HepG2 (cell line): ENCODE data around the gene RAB18. TPM values are rescaled to one million over a fixed set of nuclear protein-coding genes. Genes with fewer than 3 reads are reported as not detected.

ENCODE experiments used
- ATAC-seq: fragments of 200-7000 bp; cut with Tn5 transposase; 3 replicates; pipeline ENCODE4 v1.9.1; 2020; ENCODE audit warnings: mild to moderate bottlenecking, moderate library complexity
- BruUV-seq: library from RNA; stranded (reverse); fragments of 400-500 nt; replicated peaks from 2 replicates; lab custom pipeline; 2021; lab: Mats Ljungman, UMichigan
- CTCF ChIA-PET: fragments of 300-600 bp; formaldehyde crosslinking; extraction: SDS; loops from one replicate; lab custom pipeline; 2021; ENCODE audit warnings: low total read pairs, inconsistent platforms, low intra/inter-chr PET ratio; lab: Yijun Ruan, JAX
- POLR2A ChIA-PET: fragments of 350-600 bp; sonication (Branson Sonifier 250); formaldehyde crosslinking; loops from one replicate; lab custom pipeline; 2020; ENCODE audit warnings: antibody characterized with exemption, inconsistent platforms; lab: Yijun Ruan, JAX
- DNase-seq: peaks from one replicate; pipeline ENCODE4 v3.0.0-alpha.2; 2015; ENCODE audit warnings: low spot score
- FAIRE-seq: peaks from 3 replicates; lab custom pipeline; 2011; peaks lifted over from hg19 to GRCh38; lab: Jason Lieb, UNC
- H2AFZ ChIP-seq: one replicate; pipeline ENCODE4 v1.6.1; 2011; ENCODE audit warnings: low read length, inconsistent platforms
- H3K27ac ChIP-seq: fragments of 300-600 bp; 3 replicates; pipeline ENCODE4 v1.8.0; 2011; ENCODE audit warnings: mixed run types, mild to moderate bottlenecking, mixed read lengths, low read length, inconsistent platforms; ENCODE audit not compliant: insufficient read depth; ENCODE audit errors: extremely low read length
- H3K27me3 ChIP-seq, 2 experiments: fragments of 200-600 bp in 1 of 2; 2 replicates in 1 of 2; 3 replicates in 1 of 2; pipeline versions ENCODE4 v1.6.0 to v1.8.0; 2011; ENCODE audit warnings: low read length in 2 of 2, mild to moderate bottlenecking in 2 of 2, moderate library complexity in 2 of 2, inconsistent platforms in 1 of 2; ENCODE audit not compliant: insufficient read depth in 2 of 2, control insufficient read depth in 1 of 2
- H3K36me3 ChIP-seq, 2 experiments: fragments of 200-600 bp in 1 of 2; replicated peaks in 1 of 2; 2 replicates in 1 of 2; 3 replicates in 1 of 2; pipeline versions ENCODE4 v1.5.1 to v1.8.0; 2011; ENCODE audit warnings: low read length in 2 of 2, inconsistent platforms in 1 of 2; ENCODE audit not compliant: insufficient read depth in 2 of 2, control insufficient read depth in 1 of 2
- H3K4me1 ChIP-seq: 2 replicates; pipeline ENCODE4 v1.5.1; 2012; ENCODE audit warnings: low read length, inconsistent platforms; ENCODE audit not compliant: insufficient read depth
- H3K4me2 ChIP-seq: 2 replicates; pipeline ENCODE4 v1.6.0; 2011; ENCODE audit warnings: low read depth, low read length, inconsistent platforms
- H3K4me3 ChIP-seq, 3 experiments: fragments of 200-600 bp in 1 of 3; sonication (generic), shearing (Covaris generic) in 1 of 3; replicated peaks in 1 of 3; 2 replicates each; pipeline ENCODE4 v1.5.1; 2011 to 2016; ENCODE audit warnings: low read length in 3 of 3, inconsistent platforms in 2 of 3, low read depth in 2 of 3, mild to moderate bottlenecking in 2 of 3, control low read depth in 1 of 3, mixed read lengths in 1 of 3; ENCODE audit not compliant: insufficient read depth in 1 of 3
- H3K79me2 ChIP-seq: one replicate; pipeline ENCODE4 v1.6.1; 2011; ENCODE audit warnings: low read length, inconsistent platforms; ENCODE audit not compliant: insufficient read depth
- H3K9ac ChIP-seq: 2 replicates; pipeline ENCODE4 v1.6.0; 2011; ENCODE audit warnings: mild to moderate bottlenecking, low read depth, low read length, inconsistent platforms; ENCODE audit not compliant: insufficient read depth
- H3K9me3 ChIP-seq: 2 replicates; pipeline ENCODE4 v1.5.1; 2012; ENCODE audit warnings: mild to moderate bottlenecking, low read length
- H4K20me1 ChIP-seq: 2 replicates; pipeline ENCODE4 v1.6.0; 2011; ENCODE audit warnings: inconsistent platforms, mild to moderate bottlenecking, low read length, moderate library complexity; ENCODE audit not compliant: insufficient read depth
- DBP ChIP-seq: sonication (generic); formaldehyde crosslinking; IDR thresholded peaks from 2 replicates; pipeline ENCODE4 v1.4.0; 2020; ENCODE audit warnings: missing genetic modification reagents; ENCODE audit errors: not compliant biosample characterization
- GTF3A ChIP-seq: sonication (generic); formaldehyde crosslinking; conservative IDR thresholded peaks from 2 replicates; pipeline ENCODE4 v1.4.0; 2020; ENCODE audit warnings: mild to moderate bottlenecking, missing genetic modification reagents
- HNRNPUL1 ChIP-seq: fragments of 200-400 bp; formaldehyde crosslinking; IDR thresholded peaks from 2 replicates; pipeline ENCODE4 v1.6.1; 2017; ENCODE audit warnings: low read depth, mild to moderate bottlenecking, low read length, moderate library complexity
- KDM5A ChIP-seq: fragments of 200-600 bp; sonication (generic); IDR thresholded peaks from 2 replicates; pipeline ENCODE4 v1.7.0; 2018; ENCODE audit warnings: antibody characterized with exemption, mild to moderate bottlenecking, low read length, borderline replicate concordance
- NCOA1 ChIP-seq: sonication (generic); formaldehyde crosslinking; IDR thresholded peaks from 2 replicates; pipeline ENCODE4 v1.9.0; 2021; ENCODE audit warnings: missing genetic modification reagents
- REL ChIP-seq: sonication (generic); formaldehyde crosslinking; conservative IDR thresholded peaks from 2 replicates; pipeline ENCODE4 v1.8.0; 2022; ENCODE audit warnings: mild to moderate bottlenecking, missing genetic modification reagents, moderate library complexity
- SP2 ChIP-seq: sonication (generic); formaldehyde crosslinking; IDR thresholded peaks from 2 replicates; pipeline ENCODE4 v1.5.1; 2020; ENCODE audit warnings: mild to moderate bottlenecking, missing genetic modification reagents
- ZKSCAN1 ChIP-seq: fragments of 150-350 bp; IDR thresholded peaks from 2 replicates; pipeline ENCODE4 v1.6.1; 2014; ENCODE audit warnings: low read length
- ZNF136 ChIP-seq: sonication (generic); formaldehyde crosslinking; IDR thresholded peaks from 2 replicates; pipeline ENCODE4 v1.8.1; 2022; ENCODE audit warnings: low read depth, mild to moderate bottlenecking, moderate library complexity, missing genetic modification reagents
- ZNF674 ChIP-seq: sonication (generic); formaldehyde crosslinking; IDR thresholded peaks from 2 replicates; pipeline ENCODE4 v1.5.0; 2020; ENCODE audit warnings: low read depth, mild to moderate bottlenecking, missing genetic modification reagents
- ZNF740 ChIP-seq: sonication (generic); formaldehyde crosslinking; IDR thresholded peaks from 2 replicates; pipeline ENCODE4 v1.4.0; 2020; ENCODE audit warnings: missing genetic modification reagents
- WGBS: methylation state at CpG from one replicate; pipeline ENCODE4 v1.1.6; 2017; ENCODE audit warnings: low lambda C conversion rate; 5-methylcytosine and 5-hydroxymethylcytosine counted together
- in situ Hi-C: cut with HindIII; loops from 2 replicates; pipeline ENCODE4 v1.10.0; 2017; ENCODE audit warnings: low pct_unique_long_range_greater_than_20kb; ENCODE audit not compliant: extremely low pct_ligation_motif_present
- intact Hi-C: fragments of 100-400 bp; cut with micrococcal nuclease; formaldehyde crosslinking; loops from one replicate; pipeline ENCODE4 v1.10.0; 2022; ENCODE audit not compliant: unreplicated experiment
- polyA plus RNA-seq, 8 experiments: library from polyadenylated mRNA; depleted of rRNA in 3 of 8; stranded (reverse) in 7 of 8; unstranded in 1 of 8; fragments of >200 nt; fragmentation: Illumina TruSeq in 4 of 8; extraction: Trizol in 4 of 8; gene quantifications; 2 replicates each; pipeline versions ENCODE4 v1.2.1 to v1.2.3, GENCODE V29; 2011 to 2016; ENCODE audit warnings: low read depth in 4 of 8, missing spikeins in 1 of 8, mixed read lengths in 1 of 8; ENCODE audit not compliant: insufficient read depth in 1 of 8
- total RNA-seq, 5 experiments: library from RNA; depleted of rRNA; stranded (reverse); fragments of >200 nt; fragmentation: Illumina TruSeq; extraction: Trizol; gene quantifications; 2 replicates each; pipeline ENCODE4 v1.2.3, GENCODE V29; 2016; ENCODE audit warnings: low read depth in 1 of 5
- TF ChIP-seq, protein P1 (sequence below): IDR thresholded peaks from 2 replicates; pipeline ENCODE4 v1.6.1; 2016; ENCODE audit warnings: mild to moderate bottlenecking
- TF ChIP-seq, protein P2 (sequence below): sonication (generic); formaldehyde crosslinking; IDR thresholded peaks from 2 replicates; pipeline ENCODE4 v1.4.0; 2020; ENCODE audit warnings: missing genetic modification reagents, borderline replicate concordance

RAB18 gene
- total and polyA plus RNA-seq, 2 of the 13 experiments (the other 11 are each of a cell fraction or from before 2014, with no cell fraction given) = 22.3 to 69.1 TPM

DNA sequence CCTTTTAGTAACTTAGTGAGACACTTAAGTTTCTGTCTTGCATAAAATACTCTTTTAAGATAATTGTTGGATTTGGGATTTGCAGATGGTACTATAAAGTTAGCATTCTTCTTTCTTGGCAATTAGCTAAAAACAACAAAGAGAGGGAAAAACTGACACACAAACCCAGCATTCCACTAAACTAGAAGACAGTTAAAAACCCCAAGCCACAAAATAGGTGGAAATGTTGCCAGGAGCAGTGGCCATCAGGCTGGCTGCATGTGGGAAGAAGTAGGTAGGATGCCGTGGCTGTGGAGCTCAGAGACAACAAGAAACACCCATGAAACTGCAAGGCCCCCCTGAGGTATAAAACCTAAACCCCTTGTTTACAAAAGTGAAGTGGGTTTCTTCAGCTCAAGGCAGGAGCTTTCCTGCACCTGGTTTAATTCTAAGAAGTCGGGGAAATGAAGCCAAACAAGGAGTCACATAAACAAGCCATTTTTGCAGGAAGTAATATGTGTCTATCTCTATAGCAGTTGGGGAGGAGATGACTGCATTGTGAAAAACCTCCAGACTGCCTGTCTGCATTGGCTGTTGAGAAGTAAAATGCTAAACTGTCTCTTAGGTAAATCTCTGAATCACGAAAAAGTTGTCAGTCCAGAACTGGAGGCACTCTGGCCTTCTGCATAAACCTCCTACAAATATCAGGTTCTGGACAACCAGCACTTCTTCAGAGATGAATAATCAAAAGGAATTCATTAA, 9.5 kb downstream of the RAB18 start:
- intact Hi-C loops = no loop called here
- POLR2A ChIA-PET = no interaction called here
- Histone ChIP-seq H3K4me2 (no peak overlapping the region), H3K4me1 (no peaks in the 10 kb centered on the region), H2AFZ (no peak overlapping the region), H3K79me2 (peaks cover 28% of the 10 kb centered on the region), H3K4me3 (no peak overlapping the region), H3K9me3 (no peaks in the 10 kb centered on the region), H3K27ac (no peak overlapping the region), H4K20me1 (0 out of 2 replicates have a peak, but pooled peaks cover 8% of the 10 kb centered on the region), H3K9ac (no peak overlapping the region), H3K27me3 (no peaks in the 10 kb centered on the region), H3K36me3 (peaks cover 6 to 31% of the 10 kb centered on the region in 2 experiments; a peak in 4 of 5 replicates)
- WGBS = 100% methylated on average over 3 of the region's 3 CpGs
- ATAC-seq (no peak), FAIRE-seq (no peak), DNase-seq (no peak)
- no TSS peak for BruUV-seq
- TF ChIP-seq, protein P1, sequence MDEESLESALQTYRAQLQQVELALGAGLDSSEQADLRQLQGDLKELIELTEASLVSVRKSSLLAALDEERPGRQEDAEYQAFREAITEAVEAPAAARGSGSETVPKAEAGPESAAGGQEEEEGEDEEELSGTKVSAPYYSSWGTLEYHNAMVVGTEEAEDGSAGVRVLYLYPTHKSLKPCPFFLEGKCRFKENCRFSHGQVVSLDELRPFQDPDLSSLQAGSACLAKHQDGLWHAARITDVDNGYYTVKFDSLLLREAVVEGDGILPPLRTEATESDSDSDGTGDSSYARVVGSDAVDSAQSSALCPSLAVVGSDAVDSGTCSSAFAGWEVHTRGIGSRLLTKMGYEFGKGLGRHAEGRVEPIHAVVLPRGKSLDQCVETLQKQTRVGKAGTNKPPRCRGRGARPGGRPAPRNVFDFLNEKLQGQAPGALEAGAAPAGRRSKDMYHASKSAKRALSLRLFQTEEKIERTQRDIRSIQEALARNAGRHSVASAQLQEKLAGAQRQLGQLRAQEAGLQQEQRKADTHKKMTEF = no peak
- no peak for TF ChIP-seq NCOA1 (CRISPR knock-in tag)
- TF ChIP-seq SP2 (CRISPR knock-in tag) = no peak
- TF ChIP-seq ZNF674 = no peak
- TF ChIP-seq REL (CRISPR knock-in tag) = no peak
- TF ChIP-seq, protein P2, sequence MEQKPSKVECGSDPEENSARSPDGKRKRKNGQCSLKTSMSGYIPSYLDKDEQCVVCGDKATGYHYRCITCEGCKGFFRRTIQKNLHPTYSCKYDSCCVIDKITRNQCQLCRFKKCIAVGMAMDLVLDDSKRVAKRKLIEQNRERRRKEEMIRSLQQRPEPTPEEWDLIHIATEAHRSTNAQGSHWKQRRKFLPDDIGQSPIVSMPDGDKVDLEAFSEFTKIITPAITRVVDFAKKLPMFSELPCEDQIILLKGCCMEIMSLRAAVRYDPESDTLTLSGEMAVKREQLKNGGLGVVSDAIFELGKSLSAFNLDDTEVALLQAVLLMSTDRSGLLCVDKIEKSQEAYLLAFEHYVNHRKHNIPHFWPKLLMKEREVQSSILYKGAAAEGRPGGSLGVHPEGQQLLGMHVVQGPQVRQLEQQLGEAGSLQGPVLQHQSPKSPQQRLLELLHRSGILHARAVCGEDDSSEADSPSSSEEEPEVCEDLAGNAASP (CRISPR knock-in tag) = no peak
- no peak for TF ChIP-seq DBP (CRISPR knock-in tag)
- no peak for TF ChIP-seq KDM5A
- no peak for TF ChIP-seq ZNF136
- no peak for TF ChIP-seq GTF3A (CRISPR knock-in tag)
- no peak for TF ChIP-seq ZKSCAN1
- TF ChIP-seq HNRNPUL1 = no peak
- no peak for TF ChIP-seq ZNF740 (CRISPR knock-in tag)
- CTCF ChIA-PET = no interaction called here
- in situ Hi-C loops = no loop called here
